C4-2B (cell line): ENCODE data around the gene TMEM186.

Experiments
- H3K27ac ChIP-seq: fragments of 450-650 bp; 2 replicates; pipeline ENCODE4 v1.5.1; 2017
- ZFX ChIP-seq: fragments of 450-650 bp; IDR thresholded peaks from 2 replicates; pipeline ENCODE4 v1.6.1; 2017
- TF ChIP-seq, protein P1 (sequence below): fragments of 450-650 bp; conservative IDR thresholded peaks from 2 replicates; pipeline ENCODE4 v1.5.1; 2017; ENCODE audit warnings: mild to moderate bottlenecking

The TMEM186 gene

GRCh38 chr16:8776129-8776584 is 21.3 kb downstream of the TMEM186 start:
- no peak overlapping the region for H3K27ac ChIP-seq
- no peak for TF ChIP-seq ZFX
- TF ChIP-seq, protein P1, sequence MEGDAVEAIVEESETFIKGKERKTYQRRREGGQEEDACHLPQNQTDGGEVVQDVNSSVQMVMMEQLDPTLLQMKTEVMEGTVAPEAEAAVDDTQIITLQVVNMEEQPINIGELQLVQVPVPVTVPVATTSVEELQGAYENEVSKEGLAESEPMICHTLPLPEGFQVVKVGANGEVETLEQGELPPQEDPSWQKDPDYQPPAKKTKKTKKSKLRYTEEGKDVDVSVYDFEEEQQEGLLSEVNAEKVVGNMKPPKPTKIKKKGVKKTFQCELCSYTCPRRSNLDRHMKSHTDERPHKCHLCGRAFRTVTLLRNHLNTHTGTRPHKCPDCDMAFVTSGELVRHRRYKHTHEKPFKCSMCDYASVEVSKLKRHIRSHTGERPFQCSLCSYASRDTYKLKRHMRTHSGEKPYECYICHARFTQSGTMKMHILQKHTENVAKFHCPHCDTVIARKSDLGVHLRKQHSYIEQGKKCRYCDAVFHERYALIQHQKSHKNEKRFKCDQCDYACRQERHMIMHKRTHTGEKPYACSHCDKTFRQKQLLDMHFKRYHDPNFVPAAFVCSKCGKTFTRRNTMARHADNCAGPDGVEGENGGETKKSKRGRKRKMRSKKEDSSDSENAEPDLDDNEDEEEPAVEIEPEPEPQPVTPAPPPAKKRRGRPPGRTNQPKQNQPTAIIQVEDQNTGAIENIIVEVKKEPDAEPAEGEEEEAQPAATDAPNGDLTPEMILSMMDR = no peak

GRCh38 chr16:8775359-8775758 is 22.1 kb downstream of the TMEM186 start:
- TF ChIP-seq ZFX = no peak
- TF ChIP-seq, protein P1 = no peak
- no peak overlapping the region for H3K27ac ChIP-seq

DNA sequence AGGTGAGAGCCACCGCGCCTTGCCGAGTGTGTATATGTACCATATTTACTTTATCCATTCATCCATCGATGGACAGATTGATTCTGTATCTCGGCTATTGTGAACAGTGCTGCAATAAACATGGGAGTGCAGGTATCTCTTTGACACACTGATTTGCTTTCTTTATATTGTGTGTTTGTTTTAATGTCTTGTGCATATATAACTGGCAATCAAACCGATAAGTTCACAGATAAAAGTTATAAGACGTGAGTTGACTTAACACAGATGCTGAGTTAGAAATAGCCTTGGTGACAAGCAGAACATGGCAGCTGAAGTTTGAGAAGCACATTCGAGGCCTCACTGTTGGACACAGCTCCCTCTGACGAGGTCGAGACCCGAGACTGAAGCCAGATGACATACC is 23.2 kb downstream of the TMEM186 start:
- TF ChIP-seq, protein P1 = no peak
- no peak for TF ChIP-seq ZFX
- no peak overlapping the region for H3K27ac ChIP-seq

DNA sequence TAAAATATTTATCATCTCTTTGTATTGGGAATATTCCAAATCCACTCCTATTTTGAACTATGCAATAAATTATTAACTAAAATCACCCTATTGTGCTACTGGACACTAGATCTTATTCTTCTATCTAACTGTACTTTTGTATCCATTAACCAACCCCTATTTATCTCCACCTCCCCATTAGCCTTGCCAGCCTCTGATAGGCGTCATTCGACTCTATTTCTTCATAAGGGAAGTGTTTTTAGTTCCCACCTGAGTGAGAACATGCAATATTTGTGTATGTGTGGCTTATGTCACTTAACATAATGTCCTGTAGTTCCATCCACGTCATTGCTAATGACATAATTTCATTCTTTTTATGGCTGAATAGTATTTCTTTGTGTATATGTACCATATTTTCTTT is 23.9 kb downstream of the TMEM186 start:
- TF ChIP-seq ZFX = no peak
- TF ChIP-seq, protein P1 = no peak
- H3K27ac ChIP-seq = no peak overlapping the region

DNA sequence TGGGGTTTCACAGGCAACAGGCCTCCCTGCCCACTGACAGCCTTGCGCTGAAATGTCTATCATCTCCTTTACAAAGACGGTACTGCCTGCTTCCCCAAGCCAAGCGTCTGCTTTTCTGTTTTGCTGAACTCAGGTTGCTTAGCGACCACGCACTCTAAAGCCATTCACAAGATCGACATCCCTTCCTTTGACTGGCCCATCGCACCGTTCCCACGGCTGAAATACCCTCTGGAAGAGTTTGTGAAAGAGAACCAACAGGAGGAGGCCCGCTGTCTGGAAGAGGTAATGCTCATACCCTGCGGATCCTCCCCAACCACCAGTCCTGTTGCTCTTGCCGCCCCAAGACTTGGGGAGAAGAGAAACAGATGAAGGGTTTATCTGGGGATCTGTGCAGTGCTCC is 28.7 kb downstream of the TMEM186 start:
- no peak overlapping the region for H3K27ac ChIP-seq
- TF ChIP-seq ZFX = no peak
- TF ChIP-seq, protein P1 = no peak

- no peak for TF ChIP-seq ZFX
- TF ChIP-seq, protein P1 = no peak
- no peak overlapping the region for H3K27ac ChIP-seq
Observed at GRCh38 chr16:8768283-8768682, 29.2 kb downstream of the TMEM186 start.

GRCh38 chr16:8767176-8767575 is 30.3 kb downstream of the TMEM186 start:
- H3K27ac ChIP-seq = no peak overlapping the region
- TF ChIP-seq, protein P1 = no peak
- TF ChIP-seq ZFX = no peak
